Neural cell (in vitro differentiated cells): ENCODE measurements around the gene TNS3.

ENCODE experiments used
- EP300 ChIP-seq: fragments of 450-650 bp; conservative IDR thresholded peaks from 2 replicates; pipeline ENCODE4 v1.6.1; 2014; ENCODE audit warnings: antibody characterized with exemption, mild to moderate bottlenecking, moderate library complexity; ENCODE audit not compliant: poor library complexity, severe bottlenecking
- EZH2 ChIP-seq: fragments of 200-600, 300-800 bp; shearing (Covaris generic), sonication (generic); IDR thresholded peaks from 2 replicates; pipeline ENCODE4 v1.6.1; 2014; ENCODE audit warnings: antibody characterized with exemption, low read length, borderline replicate concordance, mild to moderate bottlenecking; ENCODE audit not compliant: insufficient read depth, poor library complexity, severe bottlenecking
- MXI1 ChIP-seq: fragments of 450-650 bp; conservative IDR thresholded peaks from 2 replicates; pipeline ENCODE4 v1.6.1; 2014; ENCODE audit warnings: antibody characterized with exemption, mild to moderate bottlenecking; ENCODE audit not compliant: poor library complexity, severe bottlenecking
- POLR2AphosphoS5 ChIP-seq: IDR thresholded peaks from 2 replicates; pipeline ENCODE4 v1.6.1; 2012
- RAD21 ChIP-seq: fragments of 450-650 bp; conservative IDR thresholded peaks from 2 replicates; pipeline ENCODE4 v1.6.1; 2014; ENCODE audit warnings: antibody characterized with exemption, mild to moderate bottlenecking, moderate library complexity
- SMC3 ChIP-seq: fragments of 450-650 bp; conservative IDR thresholded peaks from 2 replicates; pipeline ENCODE4 v1.6.1; 2014; ENCODE audit warnings: antibody characterized with exemption, mild to moderate bottlenecking, moderate library complexity; ENCODE audit not compliant: poor library complexity
- TAF1 ChIP-seq: IDR thresholded peaks from 2 replicates; pipeline ENCODE4 v1.6.1; 2012; ENCODE audit warnings: low read depth
- TF ChIP-seq, protein P1 (sequence below): fragments of 450-650 bp; IDR thresholded peaks from 2 replicates; pipeline ENCODE4 v1.5.1; 2014; ENCODE audit warnings: antibody characterized with exemption, mild to moderate bottlenecking, moderate library complexity; ENCODE audit not compliant: poor library complexity, severe bottlenecking
- TF ChIP-seq, protein P2 (sequence below): IDR thresholded peaks from 2 replicates; pipeline ENCODE4 v1.6.1; 2012; ENCODE audit warnings: borderline replicate concordance

- TF ChIP-seq, protein P1, sequence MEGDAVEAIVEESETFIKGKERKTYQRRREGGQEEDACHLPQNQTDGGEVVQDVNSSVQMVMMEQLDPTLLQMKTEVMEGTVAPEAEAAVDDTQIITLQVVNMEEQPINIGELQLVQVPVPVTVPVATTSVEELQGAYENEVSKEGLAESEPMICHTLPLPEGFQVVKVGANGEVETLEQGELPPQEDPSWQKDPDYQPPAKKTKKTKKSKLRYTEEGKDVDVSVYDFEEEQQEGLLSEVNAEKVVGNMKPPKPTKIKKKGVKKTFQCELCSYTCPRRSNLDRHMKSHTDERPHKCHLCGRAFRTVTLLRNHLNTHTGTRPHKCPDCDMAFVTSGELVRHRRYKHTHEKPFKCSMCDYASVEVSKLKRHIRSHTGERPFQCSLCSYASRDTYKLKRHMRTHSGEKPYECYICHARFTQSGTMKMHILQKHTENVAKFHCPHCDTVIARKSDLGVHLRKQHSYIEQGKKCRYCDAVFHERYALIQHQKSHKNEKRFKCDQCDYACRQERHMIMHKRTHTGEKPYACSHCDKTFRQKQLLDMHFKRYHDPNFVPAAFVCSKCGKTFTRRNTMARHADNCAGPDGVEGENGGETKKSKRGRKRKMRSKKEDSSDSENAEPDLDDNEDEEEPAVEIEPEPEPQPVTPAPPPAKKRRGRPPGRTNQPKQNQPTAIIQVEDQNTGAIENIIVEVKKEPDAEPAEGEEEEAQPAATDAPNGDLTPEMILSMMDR: no peak
- TF ChIP-seq EP300 (no peak), POLR2AphosphoS5 (no peak), EZH2 (no peak), RAD21 (no peak), TAF1 (no peak), SMC3 (no peak), MXI1 (no peak)
- TF ChIP-seq, protein P2, sequence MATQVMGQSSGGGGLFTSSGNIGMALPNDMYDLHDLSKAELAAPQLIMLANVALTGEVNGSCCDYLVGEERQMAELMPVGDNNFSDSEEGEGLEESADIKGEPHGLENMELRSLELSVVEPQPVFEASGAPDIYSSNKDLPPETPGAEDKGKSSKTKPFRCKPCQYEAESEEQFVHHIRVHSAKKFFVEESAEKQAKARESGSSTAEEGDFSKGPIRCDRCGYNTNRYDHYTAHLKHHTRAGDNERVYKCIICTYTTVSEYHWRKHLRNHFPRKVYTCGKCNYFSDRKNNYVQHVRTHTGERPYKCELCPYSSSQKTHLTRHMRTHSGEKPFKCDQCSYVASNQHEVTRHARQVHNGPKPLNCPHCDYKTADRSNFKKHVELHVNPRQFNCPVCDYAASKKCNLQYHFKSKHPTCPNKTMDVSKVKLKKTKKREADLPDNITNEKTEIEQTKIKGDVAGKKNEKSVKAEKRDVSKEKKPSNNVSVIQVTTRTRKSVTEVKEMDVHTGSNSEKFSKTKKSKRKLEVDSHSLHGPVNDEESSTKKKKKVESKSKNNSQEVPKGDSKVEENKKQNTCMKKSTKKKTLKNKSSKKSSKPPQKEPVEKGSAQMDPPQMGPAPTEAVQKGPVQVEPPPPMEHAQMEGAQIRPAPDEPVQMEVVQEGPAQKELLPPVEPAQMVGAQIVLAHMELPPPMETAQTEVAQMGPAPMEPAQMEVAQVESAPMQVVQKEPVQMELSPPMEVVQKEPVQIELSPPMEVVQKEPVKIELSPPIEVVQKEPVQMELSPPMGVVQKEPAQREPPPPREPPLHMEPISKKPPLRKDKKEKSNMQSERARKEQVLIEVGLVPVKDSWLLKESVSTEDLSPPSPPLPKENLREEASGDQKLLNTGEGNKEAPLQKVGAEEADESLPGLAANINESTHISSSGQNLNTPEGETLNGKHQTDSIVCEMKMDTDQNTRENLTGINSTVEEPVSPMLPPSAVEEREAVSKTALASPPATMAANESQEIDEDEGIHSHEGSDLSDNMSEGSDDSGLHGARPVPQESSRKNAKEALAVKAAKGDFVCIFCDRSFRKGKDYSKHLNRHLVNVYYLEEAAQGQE: no peak
Observed at GRCh38 chr7:47335557-47336471, 246.1 kb downstream of the TNS3 start.
